ENCODE measurements around the gene ANKS3.

- no peak for TF ChIP-seq RFX5 (IDR thresholded peaks at IDR 0.05; ENCODE audit: low read length)
- TF ChIP-seq POLR2AphosphoS5 (IDR thresholded peaks at IDR 0.05; ENCODE audit: low read depth, low read length): no peak
- TF ChIP-seq TAF1 (IDR thresholded peaks at IDR 0.05; ENCODE audit: borderline replicate concordance, low read depth, low read length): no peak
- no peak for TF ChIP-seq ELF1 (IDR thresholded peaks at IDR 0.05)
- no peak for TF ChIP-seq USF1 (IDR thresholded peaks at IDR 0.05; ENCODE audit: borderline replicate concordance, low read depth)
- no peak for TF ChIP-seq ZBTB33 (IDR thresholded peaks at IDR 0.05; ENCODE audit: borderline replicate concordance, low read depth)
- no peak for TF ChIP-seq CTCF (IDR thresholded peaks at IDR 0.05)
- no peak for TF ChIP-seq NFIC (IDR thresholded peaks at IDR 0.05; ENCODE audit: borderline replicate concordance)
- TF ChIP-seq MXI1 (IDR thresholded peaks at IDR 0.05; ENCODE audit: low read depth, low read length): no peak
- TF ChIP-seq RAD21 (IDR thresholded peaks at IDR 0.05; ENCODE audit: low read length): no peak
Measured at GRCh38 chr16:4696172-4696904, 37.7 kb downstream of the ANKS3 start.
